Cardiac fibroblast (primary cell): ENCODE measurements around the gene CCR5.
A peak's percentile ranks its signal among the peaks of the same experiment; 100 is the strongest.

Source experiments
- DNase-seq, 2 donors: peaks; one replicate each; pipeline versions ENCODE4 v3.0.0 to v3.0.0-alpha.2; 2010; ENCODE audit warnings: low read depth in 2 of 2
- H3K4me3 ChIP-seq, 2 donors: replicated peaks in 1 of 2; 1 replicate in 1 of 2; 2 replicates in 1 of 2; pipeline ENCODE4 v1.5.1; 2011; ENCODE audit warnings: low read depth in 2 of 2, low read length in 2 of 2, mild to moderate bottlenecking in 2 of 2, moderate library complexity in 1 of 2
- TF ChIP-seq, protein P1 (sequence below): IDR thresholded peaks from one replicate; pipeline ENCODE4 v1.5.1; 2011; ENCODE audit warnings: low read depth, mild to moderate bottlenecking, low read length, inconsistent platforms

Gene CCR5

DNA sequence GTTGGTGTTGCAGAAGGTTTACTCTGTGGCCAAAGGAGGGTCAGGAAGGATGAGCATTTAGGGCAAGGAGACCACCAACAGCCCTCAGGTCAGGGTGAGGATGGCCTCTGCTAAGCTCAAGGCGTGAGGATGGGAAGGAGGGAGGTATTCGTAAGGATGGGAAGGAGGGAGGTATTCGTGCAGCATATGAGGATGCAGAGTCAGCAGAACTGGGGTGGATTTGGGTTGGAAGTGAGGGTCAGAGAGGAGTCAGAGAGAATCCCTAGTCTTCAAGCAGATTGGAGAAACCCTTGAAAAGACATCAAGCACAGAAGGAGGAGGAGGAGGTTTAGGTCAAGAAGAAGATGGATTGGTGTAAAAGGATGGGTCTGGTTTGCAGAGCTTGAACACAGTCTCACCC is 4.0 kb downstream of the CCR5 start:
- no peak for DNase-seq
- H3K4me3 ChIP-seq, result no peak overlapping the region
- TF ChIP-seq, protein P1, sequence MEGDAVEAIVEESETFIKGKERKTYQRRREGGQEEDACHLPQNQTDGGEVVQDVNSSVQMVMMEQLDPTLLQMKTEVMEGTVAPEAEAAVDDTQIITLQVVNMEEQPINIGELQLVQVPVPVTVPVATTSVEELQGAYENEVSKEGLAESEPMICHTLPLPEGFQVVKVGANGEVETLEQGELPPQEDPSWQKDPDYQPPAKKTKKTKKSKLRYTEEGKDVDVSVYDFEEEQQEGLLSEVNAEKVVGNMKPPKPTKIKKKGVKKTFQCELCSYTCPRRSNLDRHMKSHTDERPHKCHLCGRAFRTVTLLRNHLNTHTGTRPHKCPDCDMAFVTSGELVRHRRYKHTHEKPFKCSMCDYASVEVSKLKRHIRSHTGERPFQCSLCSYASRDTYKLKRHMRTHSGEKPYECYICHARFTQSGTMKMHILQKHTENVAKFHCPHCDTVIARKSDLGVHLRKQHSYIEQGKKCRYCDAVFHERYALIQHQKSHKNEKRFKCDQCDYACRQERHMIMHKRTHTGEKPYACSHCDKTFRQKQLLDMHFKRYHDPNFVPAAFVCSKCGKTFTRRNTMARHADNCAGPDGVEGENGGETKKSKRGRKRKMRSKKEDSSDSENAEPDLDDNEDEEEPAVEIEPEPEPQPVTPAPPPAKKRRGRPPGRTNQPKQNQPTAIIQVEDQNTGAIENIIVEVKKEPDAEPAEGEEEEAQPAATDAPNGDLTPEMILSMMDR, result no peak

DNA sequence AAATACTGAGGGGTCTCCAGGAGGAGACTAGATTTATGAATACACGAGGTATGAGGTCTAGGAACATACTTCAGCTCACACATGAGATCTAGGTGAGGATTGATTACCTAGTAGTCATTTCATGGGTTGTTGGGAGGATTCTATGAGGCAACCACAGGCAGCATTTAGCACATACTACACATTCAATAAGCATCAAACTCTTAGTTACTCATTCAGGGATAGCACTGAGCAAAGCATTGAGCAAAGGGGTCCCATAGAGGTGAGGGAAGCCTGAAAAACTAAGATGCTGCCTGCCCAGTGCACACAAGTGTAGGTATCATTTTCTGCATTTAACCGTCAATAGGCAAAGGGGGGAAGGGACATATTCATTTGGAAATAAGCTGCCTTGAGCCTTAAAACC is 4.5 kb downstream of the CCR5 start:
- TF ChIP-seq, protein P1, result no peak
- DNase-seq, result no peak
- no peak overlapping the region for H3K4me3 ChIP-seq

DNA sequence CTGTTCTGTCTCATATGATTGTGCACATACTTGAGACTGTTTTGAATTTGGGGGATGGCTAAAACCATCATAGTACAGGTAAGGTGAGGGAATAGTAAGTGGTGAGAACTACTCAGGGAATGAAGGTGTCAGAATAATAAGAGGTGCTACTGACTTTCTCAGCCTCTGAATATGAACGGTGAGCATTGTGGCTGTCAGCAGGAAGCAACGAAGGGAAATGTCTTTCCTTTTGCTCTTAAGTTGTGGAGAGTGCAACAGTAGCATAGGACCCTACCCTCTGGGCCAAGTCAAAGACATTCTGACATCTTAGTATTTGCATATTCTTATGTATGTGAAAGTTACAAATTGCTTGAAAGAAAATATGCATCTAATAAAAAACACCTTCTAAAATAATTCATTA is 5.1 kb downstream of the CCR5 start:
- TF ChIP-seq, protein P1, result no peak

DNA sequence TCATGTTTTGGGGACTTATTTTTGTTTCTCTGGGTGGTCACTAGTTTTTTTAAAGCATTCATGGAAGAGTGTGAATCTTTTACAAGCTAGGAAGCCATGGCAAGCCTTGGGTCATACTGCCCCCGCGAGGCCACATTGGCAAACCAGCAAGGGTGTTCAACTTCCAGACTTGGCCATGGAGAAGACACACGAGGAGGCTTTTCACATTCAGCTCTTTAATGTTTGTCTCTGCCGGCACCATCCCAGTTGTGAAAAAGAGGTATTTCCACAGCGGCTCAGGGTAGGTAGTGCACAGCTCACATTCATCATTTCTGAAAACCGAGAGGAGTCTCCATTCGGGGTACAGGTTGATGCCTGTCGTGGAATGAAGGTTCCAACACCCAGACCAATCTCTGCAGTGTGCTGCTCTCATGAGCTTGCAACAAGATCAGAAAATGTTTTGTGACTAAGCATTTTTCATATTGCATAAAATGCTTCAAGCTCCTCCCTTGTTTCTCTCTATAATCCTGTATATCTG is 7.7 kb downstream of the CCR5 start:
- no peak overlapping the region for H3K4me3 ChIP-seq
- peak; percentile 57 to 74 for DNase-seq
- TF ChIP-seq, protein P1, result peak; percentile 80

More for the DNA sequence above, 5.1 kb downstream of the CCR5 start:
- no peak overlapping the region for H3K4me3 ChIP-seq
- no peak for DNase-seq

DNA sequence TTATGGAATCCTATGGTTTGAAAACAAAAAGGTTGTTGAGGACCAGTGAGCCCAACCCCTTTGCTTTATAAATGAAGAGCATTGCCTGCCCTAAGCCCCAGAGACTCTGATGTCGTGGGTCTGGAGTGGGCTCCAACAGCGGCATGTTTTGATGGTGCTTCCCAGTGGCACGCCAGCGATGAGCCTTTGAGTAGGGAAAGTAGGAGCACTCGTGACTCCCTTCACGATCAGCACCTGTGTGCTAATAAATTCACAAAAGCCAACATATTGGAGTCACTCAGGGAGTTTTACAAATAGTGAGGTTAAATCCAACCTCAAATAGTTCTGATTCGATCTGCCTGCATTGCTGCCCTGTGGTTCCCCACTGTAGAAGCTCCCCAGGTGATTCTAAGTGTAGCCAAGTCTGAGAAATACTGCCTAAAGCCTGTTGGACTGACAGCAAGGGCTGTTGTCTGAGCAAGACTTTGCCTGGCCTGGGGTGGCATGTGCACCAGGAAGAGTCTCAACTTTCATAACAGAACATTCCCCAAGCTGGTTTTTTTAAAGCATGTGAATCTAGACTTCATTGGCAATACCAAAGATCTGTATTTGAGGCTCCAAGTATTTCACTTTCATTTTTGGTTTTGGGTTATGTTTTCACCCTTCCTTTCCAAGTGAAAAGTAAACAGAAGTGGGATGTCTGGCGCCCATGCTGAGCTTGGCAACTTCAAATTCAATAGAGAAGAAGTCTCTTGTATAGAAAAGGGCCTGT is 9.9 kb downstream of the CCR5 start:
- no peak for DNase-seq
- no peak overlapping the region for H3K4me3 ChIP-seq
- TF ChIP-seq, protein P1, result no peak

DNA sequence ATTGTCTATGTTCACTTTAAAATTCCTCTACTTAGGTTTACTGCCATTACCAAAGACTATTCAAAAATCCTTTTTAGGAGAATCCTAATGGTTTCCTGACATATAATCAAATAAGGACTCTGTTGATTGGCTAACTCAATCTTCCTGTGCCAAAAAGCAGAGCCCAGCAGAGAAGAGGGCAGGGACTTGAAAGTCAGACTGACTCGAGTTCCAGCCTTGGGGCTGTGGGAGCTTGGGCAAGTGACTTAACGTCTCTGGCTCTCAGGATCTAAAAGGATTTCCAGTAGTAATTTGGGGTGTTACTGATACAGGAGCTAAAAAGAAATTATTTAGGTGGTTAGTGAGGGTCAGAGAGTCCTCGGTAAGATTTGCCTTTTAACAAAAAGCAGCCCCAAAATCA is 10.9 kb downstream of the CCR5 start:
- H3K4me3 ChIP-seq, result no peak overlapping the region
- TF ChIP-seq, protein P1, result no peak
- DNase-seq, result no peak
